IMR-90 (cell line): Measurements from ENCODE around the gene MAP2K5. TPM values are rescaled to one million over a fixed set of nuclear protein-coding genes. Genes with fewer than 3 reads are reported as not detected.

Experiments
- ATAC-seq: fragments of 200-7000 bp; cut with Tn5 transposase; 2 replicates; pipeline ENCODE4 v1.9.1; 2020; ENCODE audit warnings: low read depth, mild to moderate bottlenecking, moderate library complexity
- BruUV-seq: library from RNA; stranded (reverse); fragments of 400-500 nt; replicated peaks from 2 replicates; lab custom pipeline; 2021; lab: Mats Ljungman, UMichigan
- CTCF ChIA-PET: fragments of 300-600 bp; formaldehyde crosslinking; extraction: SDS; loops from one replicate; lab custom pipeline; 2021; ENCODE audit warnings: antibody characterized with exemption; lab: Yijun Ruan, JAX
- POLR2A ChIA-PET: fragments of 300-600 bp; sonication (Branson Sonifier 250); formaldehyde crosslinking; loops from one replicate; lab custom pipeline; 2022; ENCODE audit warnings: antibody characterized with exemption; ENCODE audit not compliant: unreplicated experiment; lab: Charles Lee
- DNase-seq: peaks from one replicate; pipeline ENCODE4 v3.0.0; 2013
- H2AFZ ChIP-seq: replicated peaks from 2 replicates; pipeline ENCODE3; 2013; ENCODE audit warnings: low read length, mild to moderate bottlenecking; ENCODE audit not compliant: poor library complexity
- H2AK5ac ChIP-seq: 2 replicates; pipeline ENCODE4 v1.6.1; 2013; ENCODE audit warnings: low read depth, low read length, inconsistent platforms
- H2AK9ac ChIP-seq: replicated peaks from 2 replicates; pipeline ENCODE3; 2013; ENCODE audit warnings: mild to moderate bottlenecking, low read depth, low read length, moderate library complexity; ENCODE audit not compliant: poor library complexity
- H2BK120ac ChIP-seq: 2 replicates; pipeline ENCODE4 v1.6.1; 2013; ENCODE audit warnings: low read depth, low read length, inconsistent platforms
- H2BK15ac ChIP-seq: 3 replicates; pipeline ENCODE4 v1.6.1; 2013; ENCODE audit warnings: low read depth, low read length, inconsistent platforms
- H2BK20ac ChIP-seq: 2 replicates; pipeline ENCODE4 v1.6.1; 2013; ENCODE audit warnings: low read depth, mild to moderate bottlenecking, inconsistent platforms, low read length, moderate library complexity
- H2BK5ac ChIP-seq: 2 replicates; pipeline ENCODE4 v1.6.1; 2013; ENCODE audit warnings: mild to moderate bottlenecking, low read depth, low read length, inconsistent platforms; ENCODE audit not compliant: poor library complexity, severe bottlenecking
- H3K14ac ChIP-seq: replicated peaks from 2 replicates; pipeline ENCODE4 v1.6.1; 2013; ENCODE audit warnings: low read depth, low read length, inconsistent platforms
- H3K18ac ChIP-seq: 2 replicates; pipeline ENCODE4 v1.6.1; 2013; ENCODE audit warnings: low read depth, low read length, control low read depth
- H3K23ac ChIP-seq: 2 replicates; pipeline ENCODE4 v1.6.1; 2013; ENCODE audit warnings: low read depth, low read length, inconsistent platforms
- H3K27ac ChIP-seq: 2 replicates; pipeline ENCODE4 v1.5.1; 2013; ENCODE audit warnings: mild to moderate bottlenecking, control low read depth, low read length; ENCODE audit not compliant: insufficient read depth
- H3K27me3 ChIP-seq: 2 replicates; pipeline ENCODE4 v1.6.1; 2013; ENCODE audit warnings: low read length; ENCODE audit not compliant: control insufficient read depth, insufficient read depth
- H3K36me3 ChIP-seq: 2 replicates; pipeline ENCODE4 v1.6.1; 2013; ENCODE audit warnings: low read length, mixed read lengths; ENCODE audit not compliant: control insufficient read depth, insufficient read depth
- H3K4ac ChIP-seq: 2 replicates; pipeline ENCODE4 v1.6.1; 2013; ENCODE audit warnings: low read depth, low read length, inconsistent platforms
- H3K4me1 ChIP-seq: 2 replicates; pipeline ENCODE4 v1.6.1; 2013; ENCODE audit warnings: low read length, mixed read lengths; ENCODE audit not compliant: control insufficient read depth, insufficient read depth
- H3K4me2 ChIP-seq: 2 replicates; pipeline ENCODE4 v1.6.1; 2013; ENCODE audit warnings: low read depth, mild to moderate bottlenecking, control low read depth, low read length, moderate library complexity
- H3K4me3 ChIP-seq: 2 replicates; pipeline ENCODE4 v1.5.1; 2013; ENCODE audit warnings: low read depth, mild to moderate bottlenecking, control low read depth, low read length, moderate library complexity; ENCODE audit not compliant: insufficient read depth
- H3K56ac ChIP-seq: 2 replicates; pipeline ENCODE4 v1.6.1; 2013; ENCODE audit warnings: low read length, inconsistent platforms; ENCODE audit not compliant: insufficient read depth; ENCODE audit errors: extremely low read depth
- H3K79me1 ChIP-seq, 2 experiments: 2 replicates each; pipeline ENCODE4 v1.6.1; 2013; ENCODE audit warnings: low read length in 2 of 2, inconsistent platforms in 1 of 2, low read depth in 1 of 2
- H3K9ac ChIP-seq: 2 replicates; pipeline ENCODE4 v1.6.1; 2013; ENCODE audit warnings: low read depth, low read length, control low read depth
- H3K9me1 ChIP-seq: 2 replicates; pipeline ENCODE4 v1.6.1; 2013; ENCODE audit warnings: low read length, inconsistent platforms; ENCODE audit not compliant: insufficient read depth
- H3K9me3 ChIP-seq: 2 replicates; pipeline ENCODE4 v1.6.1; 2013; ENCODE audit warnings: low read length; ENCODE audit not compliant: control insufficient read depth, insufficient read depth
- H4K20me1 ChIP-seq: 2 replicates; pipeline ENCODE4 v1.6.1; 2013; ENCODE audit warnings: low read length, inconsistent platforms; ENCODE audit not compliant: insufficient read depth
- H4K5ac ChIP-seq: 2 replicates; pipeline ENCODE4 v1.6.1; 2013; ENCODE audit warnings: mild to moderate bottlenecking, low read depth, low read length, control low read depth
- H4K8ac ChIP-seq, 2 experiments: 2 replicates each; pipeline ENCODE4 v1.6.1; 2013; ENCODE audit warnings: low read depth in 2 of 2, low read length in 2 of 2, control low read depth in 1 of 2, inconsistent platforms in 1 of 2
- H4K91ac ChIP-seq: 2 replicates; pipeline ENCODE4 v1.6.1; 2013; ENCODE audit warnings: low read depth, low read length, inconsistent platforms; ENCODE audit not compliant: insufficient read depth
- BHLHE40 ChIP-seq: fragments of 150-350 bp; IDR thresholded peaks from 2 replicates; pipeline ENCODE4 v1.6.1; 2016; ENCODE audit warnings: mild to moderate bottlenecking, low read depth, low read length
- CEBPB ChIP-seq: IDR thresholded peaks from 2 replicates; pipeline ENCODE4 v1.6.1; 2012; ENCODE audit warnings: low read depth, low read length, improper control_type of control experiment
- FOS ChIP-seq: fragments of 150-350 bp; IDR thresholded peaks from 2 replicates; pipeline ENCODE4 v1.6.1; 2016; ENCODE audit warnings: low read depth, low read length
- MAFK ChIP-seq: IDR thresholded peaks from 2 replicates; pipeline ENCODE4 v1.6.1; 2012; ENCODE audit warnings: low read depth, low read length, improper control_type of control experiment
- MAZ ChIP-seq: IDR thresholded peaks from 2 replicates; pipeline ENCODE4 v1.6.1; 2012; ENCODE audit warnings: low read depth, mild to moderate bottlenecking, low read length, improper control_type of control experiment, moderate library complexity, borderline replicate concordance
- MXI1 ChIP-seq: IDR thresholded peaks from 2 replicates; pipeline ENCODE4 v1.6.1; 2012; ENCODE audit warnings: low read depth, mild to moderate bottlenecking, low read length, moderate library complexity, borderline replicate concordance
- POLR2A ChIP-seq: IDR thresholded peaks from 2 replicates; pipeline ENCODE4 v1.6.1; 2012; ENCODE audit warnings: mild to moderate bottlenecking, low read depth, low read length
- RAD21 ChIP-seq: IDR thresholded peaks from 2 replicates; pipeline ENCODE4 v1.6.1; 2012; ENCODE audit warnings: low read length, improper control_type of control experiment
- RCOR1 ChIP-seq: IDR thresholded peaks from 2 replicates; pipeline ENCODE4 v1.6.1; 2012; ENCODE audit warnings: mild to moderate bottlenecking, low read length, improper control_type of control experiment; ENCODE audit not compliant: insufficient replicate concordance
- RFX5 ChIP-seq: IDR thresholded peaks from 2 replicates; pipeline ENCODE4 v1.8.0; 2012; ENCODE audit warnings: low read depth, mild to moderate bottlenecking, low read length, moderate library complexity
- WGBS, 2 experiments: methylation state at CpG; one replicate each; pipeline versions ENCODE4 v1.1.5 to v1.1.7; 2013; ENCODE audit warnings: missing lambda C conversion rate in 2 of 2; ENCODE audit not compliant: insufficient read length in 1 of 2; ENCODE audit errors: extremely low coverage in 2 of 2; 5-methylcytosine and 5-hydroxymethylcytosine counted together
- dilution Hi-C: fragments of 300-500 bp; cut with HindIII; formaldehyde crosslinking; loops from one replicate; pipeline ENCODE4 v1.14.3; 2018; ENCODE audit warnings: low sequenced_read_pairs; ENCODE audit not compliant: unreplicated experiment
- in situ Hi-C: fragments of 300-500 bp; cut with MboI; formaldehyde crosslinking; loops from 3 replicates; pipeline ENCODE4 v1.14.3; 2019; ENCODE audit warnings: low sequenced_read_pairs, inconsistent platforms, mixed read lengths
- intact Hi-C: fragments of 100-400 bp; cut with micrococcal nuclease; formaldehyde crosslinking; loops from 2 replicates; pipeline ENCODE4 v1.10.0; 2022
- polyA plus RNA-seq, 3 experiments: library from polyadenylated mRNA; depleted of rRNA; stranded (reverse); fragments of >200 nt; gene quantifications; 2 replicates each; pipeline ENCODE4 v1.2.3, GENCODE V29; 2012; ENCODE audit warnings: low replicate concordance in 1 of 3
- total RNA-seq: library from RNA; depleted of rRNA; stranded (reverse); fragments of >200 nt; gene quantifications from 2 replicates; pipeline ENCODE4 v1.2.3, GENCODE V29; 2012
- TF ChIP-seq, protein P1 (sequence below): conservative IDR thresholded peaks from 2 replicates; pipeline ENCODE4 v1.5.1; 2012; ENCODE audit warnings: mild to moderate bottlenecking, low read depth, low read length, improper control_type of control experiment
- TF ChIP-seq, protein P2 (sequence below): fragments of 150-350 bp; IDR thresholded peaks from 2 replicates; pipeline ENCODE4 v1.6.1; 2016; ENCODE audit warnings: low read depth, mild to moderate bottlenecking, low read length, moderate library complexity, borderline replicate concordance
- TF ChIP-seq, protein P3 (sequence below): fragments of 150-350 bp; IDR thresholded peaks from 2 replicates; pipeline ENCODE4 v1.6.1; 2017; ENCODE audit warnings: mild to moderate bottlenecking, antibody characterized with exemption, low read length, low read depth

MAP2K5 gene
- total and polyA plus RNA-seq, 2 of the 4 experiments (the other 2 are of a cell fraction): 1.6 to 6.1 TPM

DNA sequence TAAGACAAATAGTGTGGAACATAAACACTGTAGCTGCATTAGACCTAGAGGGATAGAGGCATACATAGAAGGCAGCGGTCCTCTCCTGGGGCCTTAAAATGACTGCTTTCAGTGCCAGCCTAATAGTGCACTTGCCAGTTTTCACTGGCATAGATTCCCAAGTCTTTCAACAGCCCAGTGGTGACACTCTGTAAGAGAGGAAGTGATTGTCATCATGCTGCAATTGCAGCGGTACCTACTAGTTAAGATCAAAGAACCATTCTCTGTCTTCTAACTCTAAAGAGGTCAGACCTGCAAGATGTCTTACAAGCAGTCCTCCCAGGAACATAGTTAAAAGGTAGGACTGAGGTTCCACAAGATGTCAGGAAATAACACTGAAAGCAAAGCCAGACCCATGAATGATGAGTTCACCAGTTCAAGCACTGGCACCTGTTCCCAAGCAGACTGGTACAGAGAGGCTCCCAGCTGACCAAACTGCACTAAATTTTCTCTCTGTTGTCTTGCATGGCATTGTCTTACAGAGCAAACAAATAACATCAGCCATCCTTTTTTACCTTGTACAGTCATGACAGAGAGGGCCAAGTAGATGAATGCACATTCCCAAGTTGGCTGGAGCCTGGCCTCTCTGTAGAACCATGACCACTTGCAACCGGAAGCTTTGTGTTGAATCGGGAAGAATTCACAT is 182.3 kb downstream of the MAP2K5 start:
- dilution Hi-C loops: no loop called here
- H4K8ac ChIP-seq: no peak overlapping the region
- no peaks in the 10 kb centered on the region for H3K36me3 ChIP-seq
- in situ Hi-C loops: no loop called here
- BruUV-seq: no TSS peak
- H2AK5ac ChIP-seq: no peak overlapping the region
- no peak overlapping the region for H3K14ac ChIP-seq
- no peak overlapping the region for H3K9ac ChIP-seq
- no peak overlapping the region for H3K56ac ChIP-seq
- no peak overlapping the region for H2AK9ac ChIP-seq
- H3K9me1 ChIP-seq: no peaks in the 10 kb centered on the region
- no peak overlapping the region for H3K4me3 ChIP-seq
- H3K27ac ChIP-seq: no peak overlapping the region
- WGBS, 2 experiments: no CpG with 5 or more reads among the region's 4 CpGs
- H4K91ac ChIP-seq: no peak overlapping the region
- TF ChIP-seq RCOR1 (no peak), MAZ (no peak), BHLHE40 (no peak), MAFK (no peak), MXI1 (no peak), RFX5 (no peak), POLR2A (no peak), FOS (no peak), CEBPB (no peak), RAD21 (no peak)
- TF ChIP-seq, protein P1, sequence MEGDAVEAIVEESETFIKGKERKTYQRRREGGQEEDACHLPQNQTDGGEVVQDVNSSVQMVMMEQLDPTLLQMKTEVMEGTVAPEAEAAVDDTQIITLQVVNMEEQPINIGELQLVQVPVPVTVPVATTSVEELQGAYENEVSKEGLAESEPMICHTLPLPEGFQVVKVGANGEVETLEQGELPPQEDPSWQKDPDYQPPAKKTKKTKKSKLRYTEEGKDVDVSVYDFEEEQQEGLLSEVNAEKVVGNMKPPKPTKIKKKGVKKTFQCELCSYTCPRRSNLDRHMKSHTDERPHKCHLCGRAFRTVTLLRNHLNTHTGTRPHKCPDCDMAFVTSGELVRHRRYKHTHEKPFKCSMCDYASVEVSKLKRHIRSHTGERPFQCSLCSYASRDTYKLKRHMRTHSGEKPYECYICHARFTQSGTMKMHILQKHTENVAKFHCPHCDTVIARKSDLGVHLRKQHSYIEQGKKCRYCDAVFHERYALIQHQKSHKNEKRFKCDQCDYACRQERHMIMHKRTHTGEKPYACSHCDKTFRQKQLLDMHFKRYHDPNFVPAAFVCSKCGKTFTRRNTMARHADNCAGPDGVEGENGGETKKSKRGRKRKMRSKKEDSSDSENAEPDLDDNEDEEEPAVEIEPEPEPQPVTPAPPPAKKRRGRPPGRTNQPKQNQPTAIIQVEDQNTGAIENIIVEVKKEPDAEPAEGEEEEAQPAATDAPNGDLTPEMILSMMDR: no peak
- TF ChIP-seq, protein P2, sequence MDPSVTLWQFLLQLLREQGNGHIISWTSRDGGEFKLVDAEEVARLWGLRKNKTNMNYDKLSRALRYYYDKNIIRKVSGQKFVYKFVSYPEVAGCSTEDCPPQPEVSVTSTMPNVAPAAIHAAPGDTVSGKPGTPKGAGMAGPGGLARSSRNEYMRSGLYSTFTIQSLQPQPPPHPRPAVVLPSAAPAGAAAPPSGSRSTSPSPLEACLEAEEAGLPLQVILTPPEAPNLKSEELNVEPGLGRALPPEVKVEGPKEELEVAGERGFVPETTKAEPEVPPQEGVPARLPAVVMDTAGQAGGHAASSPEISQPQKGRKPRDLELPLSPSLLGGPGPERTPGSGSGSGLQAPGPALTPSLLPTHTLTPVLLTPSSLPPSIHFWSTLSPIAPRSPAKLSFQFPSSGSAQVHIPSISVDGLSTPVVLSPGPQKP: no peak
- TF ChIP-seq, protein P3, sequence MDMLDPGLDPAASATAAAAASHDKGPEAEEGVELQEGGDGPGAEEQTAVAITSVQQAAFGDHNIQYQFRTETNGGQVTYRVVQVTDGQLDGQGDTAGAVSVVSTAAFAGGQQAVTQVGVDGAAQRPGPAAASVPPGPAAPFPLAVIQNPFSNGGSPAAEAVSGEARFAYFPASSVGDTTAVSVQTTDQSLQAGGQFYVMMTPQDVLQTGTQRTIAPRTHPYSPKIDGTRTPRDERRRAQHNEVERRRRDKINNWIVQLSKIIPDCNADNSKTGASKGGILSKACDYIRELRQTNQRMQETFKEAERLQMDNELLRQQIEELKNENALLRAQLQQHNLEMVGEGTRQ: no peak
- H3K23ac ChIP-seq: no peak overlapping the region
- CTCF ChIA-PET: no interaction called here
- H2BK15ac ChIP-seq: no peak overlapping the region
- H3K18ac ChIP-seq: no peak overlapping the region
- ATAC-seq (no peak), DNase-seq (no peak)
- H2BK20ac ChIP-seq: no peak overlapping the region
- H3K4ac ChIP-seq: no peak overlapping the region
- H3K9me3 ChIP-seq: no peaks in the 10 kb centered on the region
- no peaks in the 10 kb centered on the region for H3K4me1 ChIP-seq
- H3K79me1 ChIP-seq: no peaks in the 10 kb centered on the region
- H4K5ac ChIP-seq: no peak overlapping the region
- no peak overlapping the region for H2BK120ac ChIP-seq
- no peaks in the 10 kb centered on the region for H3K27me3 ChIP-seq
- intact Hi-C loops: no loop called here
- no peak overlapping the region for H2BK5ac ChIP-seq
- H2AFZ ChIP-seq: no peak overlapping the region
- POLR2A ChIA-PET: no interaction called here
- H3K4me2 ChIP-seq: no peak overlapping the region
- no peaks in the 10 kb centered on the region for H4K20me1 ChIP-seq
